HEK293T (cell line): ENCODE measurements around the gene DRICH1.
"Not testable (repeated sequence)": the region's sequence is repeated elsewhere in the genome, so short reads cannot be mapped to it uniquely, and the experiment has no call there.

Experiments used
- ARNT ChIP-seq: fragments of 450-650 bp; IDR thresholded peaks from 2 replicates; pipeline ENCODE4 v1.6.1; 2017; ENCODE audit warnings: mild to moderate bottlenecking
- BHLHE40 ChIP-seq: fragments of 450-650 bp; IDR thresholded peaks from 2 replicates; pipeline ENCODE4 v1.6.1; 2016; ENCODE audit warnings: mild to moderate bottlenecking, moderate library complexity, borderline replicate concordance
- CTBP1 ChIP-seq: fragments of 450-650 bp; IDR thresholded peaks from 2 replicates; pipeline ENCODE4 v1.6.1; 2016; ENCODE audit warnings: borderline replicate concordance
- ELF4 ChIP-seq: fragments of 450-650 bp; IDR thresholded peaks from 2 replicates; pipeline ENCODE4 v1.6.1; 2017; ENCODE audit warnings: antibody characterized with exemption
- FOXA1 ChIP-seq: fragments of 450-650 bp; IDR thresholded peaks from 2 replicates; pipeline ENCODE4 v1.6.1; 2016; ENCODE audit warnings: mild to moderate bottlenecking
- FOXK2 ChIP-seq: fragments of 450-650 bp; IDR thresholded peaks from 2 replicates; pipeline ENCODE4 v1.6.1; 2016; ENCODE audit warnings: mild to moderate bottlenecking
- FOXM1 ChIP-seq: fragments of 450-650 bp; IDR thresholded peaks from 2 replicates; pipeline ENCODE4 v1.6.1; 2017; ENCODE audit warnings: mild to moderate bottlenecking, borderline replicate concordance
- HDGF ChIP-seq: fragments of 450-650 bp; IDR thresholded peaks from 2 replicates; pipeline ENCODE4 v1.6.1; 2017; ENCODE audit warnings: antibody characterized with exemption, borderline replicate concordance
- NFRKB ChIP-seq: fragments of 450-650 bp; IDR thresholded peaks from 2 replicates; pipeline ENCODE4 v1.6.1; 2016; ENCODE audit warnings: mild to moderate bottlenecking, moderate library complexity
- PKNOX1 ChIP-seq: fragments of 450-650 bp; IDR thresholded peaks from 2 replicates; pipeline ENCODE4 v1.6.1; 2016
- SP1 ChIP-seq: fragments of 450-650 bp; IDR thresholded peaks from 2 replicates; pipeline ENCODE4 v1.6.1; 2017
- SUZ12 ChIP-seq: fragments of 450-650 bp; IDR thresholded peaks from 2 replicates; pipeline ENCODE4 v1.6.1; 2016; ENCODE audit warnings: mild to moderate bottlenecking
- TARDBP ChIP-seq: fragments of 450-650 bp; IDR thresholded peaks from 2 replicates; pipeline ENCODE4 v1.6.1; 2016

- TF ChIP-seq BHLHE40, SP1, FOXA1, ELF4, SUZ12, HDGF, ARNT, NFRKB, FOXK2, CTBP1, PKNOX1, TARDBP, FOXM1: not testable (repeated sequence)
These were observed 40.4 kb upstream of the DRICH1 start for GRCh38 chr22:23672307-23673049.
